HepG2 (cell line): Measurements from ENCODE around the gene AKR1B15. TPM values are rescaled to one million over a fixed set of nuclear protein-coding genes. Genes with fewer than 3 reads are reported as not detected.

ENCODE experiments used
- ATAC-seq: fragments of 200-7000 bp; cut with Tn5 transposase; 3 replicates; pipeline ENCODE4 v1.9.1; 2020; ENCODE audit warnings: mild to moderate bottlenecking, moderate library complexity
- BruUV-seq: library from RNA; stranded (reverse); fragments of 400-500 nt; replicated peaks from 2 replicates; lab custom pipeline; 2021; lab: Mats Ljungman, UMichigan
- CTCF ChIA-PET: fragments of 300-600 bp; formaldehyde crosslinking; extraction: SDS; loops from one replicate; lab custom pipeline; 2021; ENCODE audit warnings: low total read pairs, inconsistent platforms, low intra/inter-chr PET ratio; lab: Yijun Ruan, JAX
- POLR2A ChIA-PET: fragments of 350-600 bp; sonication (Branson Sonifier 250); formaldehyde crosslinking; loops from one replicate; lab custom pipeline; 2020; ENCODE audit warnings: antibody characterized with exemption, inconsistent platforms; lab: Yijun Ruan, JAX
- DNase-seq: peaks from one replicate; pipeline ENCODE4 v3.0.0-alpha.2; 2015; ENCODE audit warnings: low spot score
- FAIRE-seq: peaks from 3 replicates; lab custom pipeline; 2011; peaks lifted over from hg19 to GRCh38; lab: Jason Lieb, UNC
- H2AFZ ChIP-seq: one replicate; pipeline ENCODE4 v1.6.1; 2011; ENCODE audit warnings: low read length, inconsistent platforms
- H3K27ac ChIP-seq: fragments of 300-600 bp; 3 replicates; pipeline ENCODE4 v1.8.0; 2011; ENCODE audit warnings: mixed run types, mild to moderate bottlenecking, mixed read lengths, low read length, inconsistent platforms; ENCODE audit not compliant: insufficient read depth; ENCODE audit errors: extremely low read length
- H3K27me3 ChIP-seq, 2 experiments: fragments of 200-600 bp in 1 of 2; 2 replicates in 1 of 2; 3 replicates in 1 of 2; pipeline versions ENCODE4 v1.6.0 to v1.8.0; 2011; ENCODE audit warnings: low read length in 2 of 2, mild to moderate bottlenecking in 2 of 2, moderate library complexity in 2 of 2, inconsistent platforms in 1 of 2; ENCODE audit not compliant: insufficient read depth in 2 of 2, control insufficient read depth in 1 of 2
- H3K36me3 ChIP-seq, 2 experiments: fragments of 200-600 bp in 1 of 2; replicated peaks in 1 of 2; 2 replicates in 1 of 2; 3 replicates in 1 of 2; pipeline versions ENCODE4 v1.5.1 to v1.8.0; 2011; ENCODE audit warnings: low read length in 2 of 2, inconsistent platforms in 1 of 2; ENCODE audit not compliant: insufficient read depth in 2 of 2, control insufficient read depth in 1 of 2
- H3K4me1 ChIP-seq: 2 replicates; pipeline ENCODE4 v1.5.1; 2012; ENCODE audit warnings: low read length, inconsistent platforms; ENCODE audit not compliant: insufficient read depth
- H3K4me2 ChIP-seq: 2 replicates; pipeline ENCODE4 v1.6.0; 2011; ENCODE audit warnings: low read depth, low read length, inconsistent platforms
- H3K4me3 ChIP-seq, 3 experiments: fragments of 200-600 bp in 1 of 3; sonication (generic), shearing (Covaris generic) in 1 of 3; replicated peaks in 1 of 3; 2 replicates each; pipeline ENCODE4 v1.5.1; 2011 to 2016; ENCODE audit warnings: low read length in 3 of 3, inconsistent platforms in 2 of 3, low read depth in 2 of 3, mild to moderate bottlenecking in 2 of 3, control low read depth in 1 of 3, mixed read lengths in 1 of 3; ENCODE audit not compliant: insufficient read depth in 1 of 3
- H3K79me2 ChIP-seq: one replicate; pipeline ENCODE4 v1.6.1; 2011; ENCODE audit warnings: low read length, inconsistent platforms; ENCODE audit not compliant: insufficient read depth
- H3K9ac ChIP-seq: 2 replicates; pipeline ENCODE4 v1.6.0; 2011; ENCODE audit warnings: mild to moderate bottlenecking, low read depth, low read length, inconsistent platforms; ENCODE audit not compliant: insufficient read depth
- H3K9me3 ChIP-seq: 2 replicates; pipeline ENCODE4 v1.5.1; 2012; ENCODE audit warnings: mild to moderate bottlenecking, low read length
- H4K20me1 ChIP-seq: 2 replicates; pipeline ENCODE4 v1.6.0; 2011; ENCODE audit warnings: inconsistent platforms, mild to moderate bottlenecking, low read length, moderate library complexity; ENCODE audit not compliant: insufficient read depth
- ATRX ChIP-seq: sonication (generic); formaldehyde crosslinking; IDR thresholded peaks from 2 replicates; pipeline ENCODE4 v1.4.0; 2020; ENCODE audit warnings: missing genetic modification reagents, borderline replicate concordance
- POLR2G ChIP-seq: fragments of 200-400 bp; formaldehyde crosslinking; IDR thresholded peaks from 2 replicates; pipeline ENCODE4 v1.6.1; 2018; ENCODE audit warnings: mild to moderate bottlenecking, low read depth, low read length, moderate library complexity
- PRPF4 ChIP-seq: fragments of 200-400 bp; formaldehyde crosslinking; IDR thresholded peaks from 2 replicates; pipeline ENCODE4 v1.6.1; 2016; ENCODE audit warnings: low read length, low read depth; ENCODE audit not compliant: poor library complexity, severe bottlenecking
- RBFOX2 ChIP-seq: fragments of 200-400 bp; formaldehyde crosslinking; IDR thresholded peaks from 2 replicates; pipeline ENCODE4 v1.6.1; 2017; ENCODE audit warnings: low read depth, mild to moderate bottlenecking, low read length
- ZNF777 ChIP-seq: sonication (generic); formaldehyde crosslinking; IDR thresholded peaks from 2 replicates; pipeline ENCODE4 v1.4.0; 2020; ENCODE audit warnings: missing genetic modification reagents
- WGBS: methylation state at CpG from one replicate; pipeline ENCODE4 v1.1.6; 2017; ENCODE audit warnings: low lambda C conversion rate; 5-methylcytosine and 5-hydroxymethylcytosine counted together
- in situ Hi-C: cut with HindIII; loops from 2 replicates; pipeline ENCODE4 v1.10.0; 2017; ENCODE audit warnings: low pct_unique_long_range_greater_than_20kb; ENCODE audit not compliant: extremely low pct_ligation_motif_present
- intact Hi-C: fragments of 100-400 bp; cut with micrococcal nuclease; formaldehyde crosslinking; loops from one replicate; pipeline ENCODE4 v1.10.0; 2022; ENCODE audit not compliant: unreplicated experiment
- polyA plus RNA-seq, 8 experiments: library from polyadenylated mRNA; depleted of rRNA in 3 of 8; stranded (reverse) in 7 of 8; unstranded in 1 of 8; fragments of >200 nt; fragmentation: Illumina TruSeq in 4 of 8; extraction: Trizol in 4 of 8; gene quantifications; 2 replicates each; pipeline versions ENCODE4 v1.2.1 to v1.2.3, GENCODE V29; 2011 to 2016; ENCODE audit warnings: low read depth in 4 of 8, missing spikeins in 1 of 8, mixed read lengths in 1 of 8; ENCODE audit not compliant: insufficient read depth in 1 of 8
- total RNA-seq, 5 experiments: library from RNA; depleted of rRNA; stranded (reverse); fragments of >200 nt; fragmentation: Illumina TruSeq; extraction: Trizol; gene quantifications; 2 replicates each; pipeline ENCODE4 v1.2.3, GENCODE V29; 2016; ENCODE audit warnings: low read depth in 1 of 5
- TF ChIP-seq, protein P1 (sequence below): IDR thresholded peaks from 2 replicates; pipeline ENCODE4 v1.6.1; 2016; ENCODE audit warnings: low read depth, missing genetic modification reagents, missing compliant biosample characterization
- TF ChIP-seq, protein P2 (sequence below): sonication (generic); formaldehyde crosslinking; IDR thresholded peaks from 2 replicates; pipeline ENCODE4 v1.9.0; 2022; ENCODE audit warnings: missing genetic modification reagents, mild to moderate bottlenecking, borderline replicate concordance
- TF ChIP-seq, protein P3 (sequence below): sonication (generic); formaldehyde crosslinking; IDR thresholded peaks from 2 replicates; pipeline ENCODE4 v1.4.0; 2020; ENCODE audit warnings: missing genetic modification reagents

The AKR1B15 gene
- total and polyA plus RNA-seq, 2 of the 13 experiments (the other 11 are each of a cell fraction or from before 2014, with no cell fraction given), result 0.77 TPM; not detected in 1

GRCh38 chr7:134528749-134529148 is 20.2 kb upstream of the AKR1B15 start:
- ChIA-PET POLR2A (no interaction called here), CTCF (no interaction called here)
- TF ChIP-seq RBFOX2, result peak; percentile 62
- TF ChIP-seq, protein P1, sequence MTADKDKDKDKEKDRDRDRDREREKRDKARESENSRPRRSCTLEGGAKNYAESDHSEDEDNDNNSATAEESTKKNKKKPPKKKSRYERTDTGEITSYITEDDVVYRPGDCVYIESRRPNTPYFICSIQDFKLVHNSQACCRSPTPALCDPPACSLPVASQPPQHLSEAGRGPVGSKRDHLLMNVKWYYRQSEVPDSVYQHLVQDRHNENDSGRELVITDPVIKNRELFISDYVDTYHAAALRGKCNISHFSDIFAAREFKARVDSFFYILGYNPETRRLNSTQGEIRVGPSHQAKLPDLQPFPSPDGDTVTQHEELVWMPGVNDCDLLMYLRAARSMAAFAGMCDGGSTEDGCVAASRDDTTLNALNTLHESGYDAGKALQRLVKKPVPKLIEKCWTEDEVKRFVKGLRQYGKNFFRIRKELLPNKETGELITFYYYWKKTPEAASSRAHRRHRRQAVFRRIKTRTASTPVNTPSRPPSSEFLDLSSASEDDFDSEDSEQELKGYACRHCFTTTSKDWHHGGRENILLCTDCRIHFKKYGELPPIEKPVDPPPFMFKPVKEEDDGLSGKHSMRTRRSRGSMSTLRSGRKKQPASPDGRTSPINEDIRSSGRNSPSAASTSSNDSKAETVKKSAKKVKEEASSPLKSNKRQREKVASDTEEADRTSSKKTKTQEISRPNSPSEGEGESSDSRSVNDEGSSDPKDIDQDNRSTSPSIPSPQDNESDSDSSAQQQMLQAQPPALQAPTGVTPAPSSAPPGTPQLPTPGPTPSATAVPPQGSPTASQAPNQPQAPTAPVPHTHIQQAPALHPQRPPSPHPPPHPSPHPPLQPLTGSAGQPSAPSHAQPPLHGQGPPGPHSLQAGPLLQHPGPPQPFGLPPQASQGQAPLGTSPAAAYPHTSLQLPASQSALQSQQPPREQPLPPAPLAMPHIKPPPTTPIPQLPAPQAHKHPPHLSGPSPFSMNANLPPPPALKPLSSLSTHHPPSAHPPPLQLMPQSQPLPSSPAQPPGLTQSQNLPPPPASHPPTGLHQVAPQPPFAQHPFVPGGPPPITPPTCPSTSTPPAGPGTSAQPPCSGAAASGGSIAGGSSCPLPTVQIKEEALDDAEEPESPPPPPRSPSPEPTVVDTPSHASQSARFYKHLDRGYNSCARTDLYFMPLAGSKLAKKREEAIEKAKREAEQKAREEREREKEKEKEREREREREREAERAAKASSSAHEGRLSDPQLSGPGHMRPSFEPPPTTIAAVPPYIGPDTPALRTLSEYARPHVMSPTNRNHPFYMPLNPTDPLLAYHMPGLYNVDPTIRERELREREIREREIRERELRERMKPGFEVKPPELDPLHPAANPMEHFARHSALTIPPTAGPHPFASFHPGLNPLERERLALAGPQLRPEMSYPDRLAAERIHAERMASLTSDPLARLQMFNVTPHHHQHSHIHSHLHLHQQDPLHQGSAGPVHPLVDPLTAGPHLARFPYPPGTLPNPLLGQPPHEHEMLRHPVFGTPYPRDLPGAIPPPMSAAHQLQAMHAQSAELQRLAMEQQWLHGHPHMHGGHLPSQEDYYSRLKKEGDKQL, result no peak
- in situ Hi-C loops, result no loop called here
- no peak overlapping the region for H3K27ac ChIP-seq
- no TSS peak for BruUV-seq
- H3K36me3 ChIP-seq, result 0 out of 5 replicates have a peak, but pooled peaks cover 0 to 2% of the 10 kb centered on the region in 2 experiments
- H3K4me3 ChIP-seq, result peak overlapping the region in 2 of 3 experiments; percentile 5 to 58; a peak in 2 of 6 replicates
- no peaks in the 10 kb centered on the region for H3K27me3 ChIP-seq
- no peak overlapping the region for H3K9ac ChIP-seq
- peaks cover 2% of the 10 kb centered on the region for H3K79me2 ChIP-seq
- intact Hi-C loops, result no loop called here
- DNase-seq (no peak), FAIRE-seq (no peak), ATAC-seq (no peak)
- H3K4me1 ChIP-seq, result peaks cover 46% of the 10 kb centered on the region
- no peaks in the 10 kb centered on the region for H4K20me1 ChIP-seq
- H2AFZ ChIP-seq, result no peak overlapping the region
- 84% methylated on average over 4 of the region's 5 CpGs for WGBS
- H3K9me3 ChIP-seq, result no peaks in the 10 kb centered on the region
- H3K4me2 ChIP-seq, result peak overlapping the region; percentile 84

GRCh38 chr7:134530460-134530859 is 18.4 kb upstream of the AKR1B15 start:
- intact Hi-C loops, result no loop called here
- in situ Hi-C loops, result no loop called here
- 89% methylated on average over 5 of the region's 5 CpGs for WGBS
- ChIA-PET CTCF (no interaction called here), POLR2A (no interaction called here)
- H3K36me3 ChIP-seq, result 0 out of 5 replicates have a peak, but pooled peaks cover 0 to 5% of the 10 kb centered on the region in 2 experiments
- DNase-seq (no peak), FAIRE-seq (no peak), ATAC-seq (no peak)
- H3K27me3 ChIP-seq, result no peaks in the 10 kb centered on the region
- no peaks in the 10 kb centered on the region for H3K9me3 ChIP-seq
- no peak overlapping the region for H3K4me3 ChIP-seq
- H4K20me1 ChIP-seq, result no peaks in the 10 kb centered on the region
- peaks cover 46% of the 10 kb centered on the region for H3K4me1 ChIP-seq
- H2AFZ ChIP-seq, result no peak overlapping the region
- H3K79me2 ChIP-seq, result peaks cover 2% of the 10 kb centered on the region
- no peak overlapping the region for H3K27ac ChIP-seq
- BruUV-seq, result no TSS peak
- no peak overlapping the region for H3K4me2 ChIP-seq
- H3K9ac ChIP-seq, result no peak overlapping the region
- peak; percentile 30; the same call in 1 of the 2 replicates for TF ChIP-seq POLR2G
- TF ChIP-seq PRPF4, result no peak
- TF ChIP-seq, protein P2, sequence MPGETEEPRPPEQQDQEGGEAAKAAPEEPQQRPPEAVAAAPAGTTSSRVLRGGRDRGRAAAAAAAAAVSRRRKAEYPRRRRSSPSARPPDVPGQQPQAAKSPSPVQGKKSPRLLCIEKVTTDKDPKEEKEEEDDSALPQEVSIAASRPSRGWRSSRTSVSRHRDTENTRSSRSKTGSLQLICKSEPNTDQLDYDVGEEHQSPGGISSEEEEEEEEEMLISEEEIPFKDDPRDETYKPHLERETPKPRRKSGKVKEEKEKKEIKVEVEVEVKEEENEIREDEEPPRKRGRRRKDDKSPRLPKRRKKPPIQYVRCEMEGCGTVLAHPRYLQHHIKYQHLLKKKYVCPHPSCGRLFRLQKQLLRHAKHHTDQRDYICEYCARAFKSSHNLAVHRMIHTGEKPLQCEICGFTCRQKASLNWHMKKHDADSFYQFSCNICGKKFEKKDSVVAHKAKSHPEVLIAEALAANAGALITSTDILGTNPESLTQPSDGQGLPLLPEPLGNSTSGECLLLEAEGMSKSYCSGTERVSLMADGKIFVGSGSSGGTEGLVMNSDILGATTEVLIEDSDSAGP (CRISPR knock-in tag), result no peak
- TF ChIP-seq, protein P3, sequence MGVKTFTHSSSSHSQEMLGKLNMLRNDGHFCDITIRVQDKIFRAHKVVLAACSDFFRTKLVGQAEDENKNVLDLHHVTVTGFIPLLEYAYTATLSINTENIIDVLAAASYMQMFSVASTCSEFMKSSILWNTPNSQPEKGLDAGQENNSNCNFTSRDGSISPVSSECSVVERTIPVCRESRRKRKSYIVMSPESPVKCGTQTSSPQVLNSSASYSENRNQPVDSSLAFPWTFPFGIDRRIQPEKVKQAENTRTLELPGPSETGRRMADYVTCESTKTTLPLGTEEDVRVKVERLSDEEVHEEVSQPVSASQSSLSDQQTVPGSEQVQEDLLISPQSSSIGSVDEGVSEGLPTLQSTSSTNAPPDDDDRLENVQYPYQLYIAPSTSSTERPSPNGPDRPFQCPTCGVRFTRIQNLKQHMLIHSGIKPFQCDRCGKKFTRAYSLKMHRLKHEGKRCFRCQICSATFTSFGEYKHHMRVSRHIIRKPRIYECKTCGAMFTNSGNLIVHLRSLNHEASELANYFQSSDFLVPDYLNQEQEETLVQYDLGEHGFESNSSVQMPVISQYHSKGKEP (CRISPR knock-in tag), result no peak
- TF ChIP-seq ATRX (CRISPR knock-in tag), result no peak
- no peak for TF ChIP-seq ZNF777
